Stimulated activated CD4-positive, alpha-beta T cell treated with anti-CD3 and anti-CD28 coated beads, TNF-alpha, amount 100 ng/mL, for 4 hours (primary cell): ENCODE measurements around the gene AMPD2.
"Not testable (repeated sequence)": the region's sequence is repeated elsewhere in the genome, so short reads cannot be mapped to it uniquely, and the experiment has no call there.

ENCODE experiments used
- DNase-seq, 3 experiments: peaks; one replicate each; pipeline ENCODE4 v3.0.0-alpha.2; 2020; ENCODE audit warnings: low read depth in 3 of 3

Gene AMPD2

DNA sequence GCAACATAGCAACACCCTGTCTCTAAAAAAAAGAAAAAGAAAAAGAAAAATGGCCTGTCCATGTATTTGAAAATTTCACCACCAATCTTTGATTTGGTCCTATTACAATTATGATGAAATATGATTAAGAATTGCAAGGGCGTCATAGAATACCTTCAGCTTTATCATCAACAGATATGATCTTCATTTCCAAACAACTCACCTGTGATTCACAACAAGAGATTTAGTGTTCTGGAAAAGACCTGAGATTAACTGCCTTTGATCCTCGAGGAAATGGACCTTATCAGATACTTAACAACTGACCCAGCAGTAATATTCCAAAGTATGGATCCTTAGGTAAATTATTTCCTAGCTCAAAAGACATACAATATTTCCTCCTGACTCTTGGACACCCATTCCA lies 32.8 kb downstream of the AMPD2 start:
- DNase-seq = no peak

- DNase-seq = no peak
These were observed 33.7 kb downstream of the AMPD2 start for GRCh38 chr1:109653306-109653705.

DNA sequence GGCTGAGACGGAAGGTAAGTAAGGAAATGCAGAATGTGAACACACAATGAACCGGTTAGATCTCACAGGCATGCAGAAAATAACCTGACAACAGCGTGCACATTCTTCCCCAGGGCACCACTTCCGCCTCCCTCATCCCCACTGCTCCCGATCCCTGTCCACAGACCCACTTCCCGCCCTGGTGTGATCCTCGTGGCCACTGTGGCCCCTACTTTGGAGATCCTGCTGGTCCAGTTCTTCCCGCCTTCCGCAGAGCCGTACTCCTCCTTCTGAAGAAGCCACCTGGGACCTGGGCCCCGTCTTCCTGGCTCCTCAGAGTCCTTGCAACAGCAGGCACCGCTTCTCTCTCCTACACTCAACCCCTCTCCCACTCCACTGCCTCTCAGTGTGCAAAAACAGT lies 34.9 kb downstream of the AMPD2 start:
- DNase-seq = no peak

GRCh38 chr1:109655615-109656519 lies 36.2 kb downstream of the AMPD2 start, which contains the start of gene GSTM4:
GSTM4 (plus strand) TSS chr1:109656099; CDS start chr1:109656390, 291 bp downstream.
- DNase-seq = peak; percentile 2 to 54 (median 30)

DNA sequence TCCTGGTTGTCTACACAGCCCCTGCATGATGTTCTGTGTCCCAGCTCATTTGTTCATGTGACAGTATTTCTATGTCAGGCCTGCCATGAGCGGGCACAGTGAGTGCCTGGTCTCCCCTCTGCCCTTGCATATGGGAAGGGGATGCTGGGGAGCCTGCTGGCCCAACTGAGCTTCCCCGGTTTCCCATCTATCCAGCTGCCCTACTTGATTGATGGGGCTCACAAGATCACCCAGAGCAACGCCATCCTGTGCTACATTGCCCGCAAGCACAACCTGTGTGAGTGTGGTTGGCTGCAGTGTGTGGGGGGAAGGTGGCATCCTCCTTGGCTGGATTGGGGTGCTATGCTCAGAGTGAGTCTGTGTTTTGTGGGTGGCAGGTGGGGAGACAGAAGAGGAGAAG lies 37.8 kb downstream of the AMPD2 start:
- no peak for DNase-seq

DNA sequence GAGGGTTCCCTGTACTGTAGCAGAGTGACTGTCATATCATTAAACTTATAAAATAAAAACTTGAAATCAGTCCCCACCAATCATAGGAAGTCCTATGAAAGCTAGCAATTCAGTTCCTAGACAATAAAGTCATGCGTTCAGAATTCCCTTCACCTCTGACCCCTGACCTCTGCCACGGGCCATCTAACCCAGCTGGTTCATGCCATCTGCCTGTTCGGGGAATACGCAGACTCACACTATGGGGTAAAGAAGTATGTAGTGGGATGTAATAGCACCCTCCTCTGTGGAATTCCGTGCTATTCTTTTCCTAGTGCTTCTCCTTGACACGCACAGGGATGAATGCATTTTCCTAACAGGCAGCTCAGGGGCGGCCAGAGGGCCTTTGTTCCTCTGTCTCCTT lies 38.3 kb downstream of the AMPD2 start:
- DNase-seq = no peak

DNA sequence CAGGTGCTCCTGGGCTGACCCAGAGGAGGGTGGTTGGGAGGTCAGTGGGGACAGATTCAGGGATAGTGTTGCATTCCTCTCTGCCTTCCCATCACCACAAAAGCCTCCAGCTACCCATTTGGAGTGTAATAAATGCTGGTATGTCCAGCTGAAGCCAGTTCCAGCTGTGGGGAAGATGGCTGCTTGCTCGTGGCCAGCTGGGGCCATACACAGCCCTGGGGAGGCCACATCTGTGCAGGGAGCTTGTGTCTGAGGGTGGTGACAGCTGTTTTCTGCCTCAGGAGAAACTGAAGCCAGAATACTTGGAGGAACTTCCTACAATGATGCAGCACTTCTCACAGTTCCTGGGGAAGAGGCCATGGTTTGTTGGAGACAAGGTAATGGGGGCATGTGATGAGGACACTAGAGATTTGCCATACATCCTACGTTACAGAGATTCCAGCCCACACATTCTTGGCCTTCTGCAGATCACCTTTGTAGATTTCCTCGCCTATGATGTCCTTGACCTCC lies 39.0 kb downstream of the AMPD2 start:
- no peak for DNase-seq

DNA sequence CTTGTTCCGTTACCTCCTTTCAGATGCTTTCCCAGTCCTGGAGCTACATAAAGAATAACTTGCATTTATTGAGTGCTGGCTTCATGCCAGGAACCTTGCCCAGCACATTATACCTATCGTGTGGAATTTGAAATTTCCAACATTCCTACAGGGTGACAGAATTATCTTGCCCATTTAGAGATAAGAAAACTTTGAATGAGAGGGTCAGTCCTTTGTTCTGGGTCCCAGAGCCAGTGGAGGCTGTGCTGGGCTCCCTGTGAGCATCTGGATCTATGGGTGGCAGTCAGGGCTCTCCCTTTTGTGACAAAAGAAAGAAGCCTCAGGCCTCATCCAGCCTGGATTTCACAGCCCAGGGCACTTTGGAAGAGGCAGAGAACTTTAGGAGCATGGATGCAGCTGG lies 39.5 kb downstream of the AMPD2 start:
- no peak for DNase-seq

GRCh38 chr1:109659997-109660690 lies 40.5 kb downstream of the AMPD2 start:
- no peak for DNase-seq

DNA sequence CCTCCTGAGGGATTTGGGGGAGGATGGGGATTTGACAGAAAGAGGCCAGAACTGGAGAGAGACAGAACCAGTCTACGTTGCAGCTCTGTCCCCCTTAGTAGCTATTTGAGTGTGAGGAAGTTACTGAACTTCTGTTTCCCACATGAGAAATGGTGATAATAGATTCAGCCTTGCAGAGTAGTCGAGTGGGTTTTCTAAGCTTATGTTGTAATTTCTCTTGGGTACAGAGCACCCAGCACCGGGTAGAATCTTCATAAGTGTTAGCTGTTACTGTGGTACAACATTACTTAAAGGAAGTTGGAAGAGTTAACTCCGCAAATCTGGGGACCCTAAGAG lies 41.0 kb downstream of the AMPD2 start:
- not testable (repeated sequence) for DNase-seq

GRCh38 chr1:109661391-109661790 lies 41.8 kb downstream of the AMPD2 start:
- no peak for DNase-seq

DNA sequence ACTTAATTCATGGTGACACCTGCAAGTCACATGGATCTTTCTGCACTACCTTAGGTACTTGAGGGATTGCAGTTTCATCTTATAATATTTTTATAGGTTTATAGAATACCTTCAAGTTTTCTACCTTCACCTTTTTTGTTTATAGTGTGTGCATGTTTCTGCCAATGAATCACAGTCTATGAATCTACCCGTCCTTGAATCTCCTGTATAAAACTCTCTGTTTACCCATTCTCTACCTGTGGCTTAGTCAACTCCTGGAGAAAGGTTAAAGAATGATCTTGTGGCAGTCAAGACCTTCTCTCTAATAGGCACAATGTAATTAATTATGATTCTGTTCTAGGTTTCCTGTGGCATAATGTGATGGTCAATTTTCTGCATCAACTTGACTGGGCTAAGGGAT lies 45.0 kb downstream of the AMPD2 start:
- DNase-seq = no peak

GRCh38 chr1:109667452-109668122 lies 48.0 kb downstream of the AMPD2 start, which contains the start of gene GSTM2:
GSTM2 (plus strand) TSS chr1:109668057; CDS start chr1:109668116, 59 bp downstream.
- DNase-seq = peak; percentile 60 to 66 (median 63)

- no peak for DNase-seq
These were observed 48.6 kb downstream of the AMPD2 start for GRCh38 chr1:109668123-109668775.

DNA sequence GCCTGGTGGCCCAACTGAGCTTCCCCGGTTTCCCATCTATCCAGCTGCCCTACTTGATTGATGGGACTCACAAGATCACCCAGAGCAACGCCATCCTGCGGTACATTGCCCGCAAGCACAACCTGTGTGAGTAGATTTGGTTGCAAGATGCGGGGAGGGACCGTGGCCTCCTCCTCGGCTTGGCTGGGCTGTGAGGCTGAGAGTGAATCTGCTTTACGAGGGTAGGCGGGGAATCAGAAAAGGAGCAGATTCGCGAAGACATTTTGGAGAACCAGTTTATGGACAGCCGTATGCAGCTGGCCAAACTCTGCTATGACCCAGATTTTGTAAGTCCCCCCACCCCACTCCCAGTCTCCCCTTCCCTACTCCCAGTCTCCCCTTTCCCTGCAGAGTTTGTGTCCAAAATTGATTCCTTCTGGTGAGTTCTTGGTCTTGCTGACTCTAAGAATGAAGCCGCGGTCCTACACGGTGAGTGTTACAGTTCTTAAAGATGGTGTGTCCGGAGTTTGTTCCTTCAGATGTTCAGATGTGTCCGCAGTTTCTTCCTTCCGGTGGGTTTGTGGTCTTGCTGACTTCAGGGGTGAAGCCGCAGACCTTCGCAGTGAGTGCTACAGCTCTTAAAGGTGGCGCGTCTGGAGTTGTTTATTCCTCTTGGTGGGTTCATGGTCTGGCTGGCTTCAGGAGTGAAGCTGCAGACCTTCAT lies 49.8 kb downstream of the AMPD2 start:
- no peak for DNase-seq

DNA sequence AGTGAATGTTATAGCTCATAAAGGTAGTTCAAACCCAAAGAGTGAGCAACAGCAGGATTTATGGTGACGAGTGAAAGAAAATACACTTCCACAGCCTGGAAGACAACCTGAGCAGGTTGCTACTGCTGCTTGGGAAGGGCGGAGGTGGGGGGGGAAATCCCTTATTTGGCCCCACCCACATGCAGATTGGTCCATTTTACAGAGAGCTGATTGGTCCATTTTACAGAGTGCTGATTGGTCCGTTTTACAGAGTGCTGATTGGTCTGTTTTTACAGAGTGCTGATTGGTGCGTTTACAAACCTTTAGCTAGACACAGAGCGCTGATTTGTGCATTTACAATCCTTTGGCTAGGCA lies 50.3 kb downstream of the AMPD2 start:
- DNase-seq = not testable (repeated sequence)

DNA sequence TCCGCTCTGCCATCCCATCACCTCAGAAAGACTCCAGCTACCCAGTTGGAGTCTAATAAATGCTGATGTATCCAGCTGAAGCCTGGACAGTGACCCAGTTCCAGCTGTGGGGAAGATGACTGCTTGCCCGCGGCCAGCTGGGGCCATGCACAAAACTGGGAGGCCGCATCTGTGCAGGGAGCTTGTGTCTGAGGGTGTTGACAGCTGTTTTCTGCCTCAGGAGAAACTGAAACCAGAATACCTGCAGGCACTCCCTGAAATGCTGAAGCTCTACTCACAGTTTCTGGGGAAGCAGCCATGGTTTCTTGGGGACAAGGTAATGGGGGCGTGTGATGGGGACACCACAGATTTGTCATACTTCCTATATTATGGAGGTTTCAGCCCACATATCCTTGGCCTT lies 51.4 kb downstream of the AMPD2 start:
- DNase-seq = no peak

DNA sequence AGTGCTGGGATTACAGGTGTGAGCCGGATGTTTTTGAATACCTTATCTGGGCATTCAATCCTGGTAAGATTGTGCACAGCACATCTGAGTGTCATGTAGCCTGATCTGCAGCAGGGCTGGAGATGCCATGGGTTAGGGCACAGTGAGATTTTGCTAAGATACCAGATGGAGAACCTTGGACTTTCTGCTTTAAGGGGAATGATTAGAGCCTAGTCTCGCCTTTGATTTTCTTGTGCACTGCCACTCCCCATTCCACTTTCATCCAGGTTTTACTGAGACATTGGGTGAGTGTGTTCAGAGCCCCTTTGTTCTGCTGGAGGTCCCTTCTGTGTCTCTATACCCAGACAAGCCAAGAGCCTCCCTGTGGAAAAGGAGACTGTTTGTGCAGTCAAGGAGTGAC lies 54.2 kb downstream of the AMPD2 start:
- not testable (repeated sequence) for DNase-seq

- not testable (repeated sequence) for DNase-seq
These were observed 57.2 kb downstream of the AMPD2 start for GRCh38 chr1:109676683-109677381.

- no peak for DNase-seq
These were observed 57.8 kb downstream of the AMPD2 start for GRCh38 chr1:109677459-109677858.
